Fibroblast of lung (primary cell): Measurements from ENCODE around the gene ATXN1. TPM values are rescaled to one million over a fixed set of nuclear protein-coding genes. Genes with fewer than 3 reads are reported as not detected.
A peak's percentile ranks its signal among the peaks of the same experiment; 100 is the strongest.

Experiments
- DNase-seq, 2 donors: peaks; one replicate each; pipeline versions ENCODE4 v3.0.0 to v3.0.0-alpha.2; 2010; ENCODE audit warnings: low read depth in 2 of 2
- H2AFZ ChIP-seq: 2 replicates; pipeline ENCODE4 v1.5.1; 2012; ENCODE audit warnings: low read length, control low read depth, inconsistent platforms
- H3K27ac ChIP-seq: 2 replicates; pipeline ENCODE4 v1.5.1; 2011; ENCODE audit warnings: low read length, control low read depth; ENCODE audit not compliant: insufficient read depth
- H3K27me3 ChIP-seq: 2 replicates; pipeline ENCODE4 v1.5.1; 2011; ENCODE audit warnings: mild to moderate bottlenecking, low read length; ENCODE audit not compliant: control insufficient read depth, insufficient read depth
- H3K36me3 ChIP-seq: 2 replicates; pipeline ENCODE4 v1.5.1; 2011; ENCODE audit warnings: low read length; ENCODE audit not compliant: control insufficient read depth, insufficient read depth
- H3K4me1 ChIP-seq: 2 replicates; pipeline ENCODE4 v1.5.1; 2011; ENCODE audit warnings: low read length; ENCODE audit not compliant: control insufficient read depth, insufficient read depth; ENCODE audit errors: extremely low read depth
- H3K4me2 ChIP-seq: 2 replicates; pipeline ENCODE4 v1.5.1; 2011; ENCODE audit warnings: low read length, control low read depth; ENCODE audit not compliant: insufficient read depth; ENCODE audit errors: extremely low read depth
- H3K4me3 ChIP-seq, 4 experiments: fragments of 200-600 bp in 1 of 4; sonication (generic) in 1 of 4; replicated peaks in 1 of 4; 2 replicates each; pipeline ENCODE4 v1.5.1; 2011 to 2016; ENCODE audit warnings: low read length in 4 of 4, low read depth in 3 of 4, mild to moderate bottlenecking in 3 of 4, control low read depth in 2 of 4, inconsistent platforms in 1 of 4, mixed read lengths in 1 of 4; ENCODE audit not compliant: insufficient read depth in 1 of 4; ENCODE audit errors: control extremely low read depth in 1 of 4
- H3K79me2 ChIP-seq: 2 replicates; pipeline ENCODE4 v1.5.1; 2012; ENCODE audit warnings: mild to moderate bottlenecking, low read length, inconsistent platforms; ENCODE audit not compliant: control insufficient read depth, insufficient read depth
- H3K9ac ChIP-seq: 2 replicates; pipeline ENCODE4 v1.5.1; 2011; ENCODE audit warnings: mild to moderate bottlenecking, low read length, control low read depth; ENCODE audit not compliant: insufficient read depth
- H3K9me3 ChIP-seq: 2 replicates; pipeline ENCODE4 v1.5.1; 2012; ENCODE audit warnings: low read depth, low read length; ENCODE audit not compliant: control insufficient read depth, insufficient read depth
- H4K20me1 ChIP-seq: 2 replicates; pipeline ENCODE4 v1.5.1; 2011; ENCODE audit warnings: low read length; ENCODE audit not compliant: control insufficient read depth, insufficient read depth; ENCODE audit errors: extremely low read depth
- CTCF ChIP-seq, 2 donors: IDR thresholded peaks in 1 of 2; conservative IDR thresholded peaks in 1 of 2; 1 replicate in 1 of 2; 2 replicates in 1 of 2; pipeline ENCODE4 v1.5.1; 2011 to 2012; ENCODE audit warnings: low read length in 2 of 2, control low read depth in 1 of 2, inconsistent platforms in 1 of 2, low read depth in 1 of 2, mild to moderate bottlenecking in 1 of 2
- EZH2 ChIP-seq: IDR thresholded peaks from 2 replicates; pipeline ENCODE4 v1.5.1; 2012; ENCODE audit warnings: low read length, control low read depth, mild to moderate bottlenecking; ENCODE audit errors: missing control alignments
- polyA plus RNA-seq, 2 donors: library from polyadenylated mRNA; depleted of rRNA in 1 of 2; stranded (reverse) in 1 of 2; unstranded in 1 of 2; fragments of >200 nt; gene quantifications; 2 replicates each; pipeline ENCODE4 v1.2.1, GENCODE V29; 2011 to 2012; ENCODE audit warnings: missing spikeins in 1 of 2
- total RNA-seq: library from RNA; depleted of rRNA; stranded (reverse); fragments of >200 nt; gene quantifications from 2 replicates; pipeline ENCODE4 v1.2.1, GENCODE V29; 2014

Gene ATXN1
- total and polyA plus RNA-seq, 2 donors (not counting 1 experiment from before 2014, with no cell fraction given), result 15.8 to 40.5 TPM

GRCh38 chr6:16591396-16592222 lies 169.7 kb downstream of the ATXN1 start:
- no peak overlapping the region for H3K27ac ChIP-seq
- H3K4me1 ChIP-seq, result no peaks in the 10 kb centered on the region
- H3K36me3 ChIP-seq, result no peaks in the 10 kb centered on the region
- no peaks in the 10 kb centered on the region for H4K20me1 ChIP-seq
- no peaks in the 10 kb centered on the region for H3K27me3 ChIP-seq
- no peak overlapping the region for H3K9ac ChIP-seq
- no peaks in the 10 kb centered on the region for H3K9me3 ChIP-seq
- no peak overlapping the region for H2AFZ ChIP-seq
- TF ChIP-seq EZH2 (no peak), CTCF (conservative IDR thresholded peaks at IDR 0.05 in 1 of 2, IDR thresholded peaks at IDR 0.05 in 1 of 2; ENCODE audit: low read depth in 1 of 2, low read length in 2 of 2) (no peak)
- no peak overlapping the region for H3K4me2 ChIP-seq
- DNase-seq, result no peak
- H3K4me3 ChIP-seq, result no peak overlapping the region
- H3K79me2 ChIP-seq, result no peaks in the 10 kb centered on the region

- TF ChIP-seq CTCF (conservative IDR thresholded peaks at IDR 0.05 in 1 of 2, IDR thresholded peaks at IDR 0.05 in 1 of 2; ENCODE audit: low read depth in 1 of 2, low read length in 2 of 2) (no peak), EZH2 (no peak)
- Histone ChIP-seq H3K4me1 (no peaks in the 10 kb centered on the region), H3K27ac (no peak overlapping the region), H2AFZ (no peak overlapping the region), H3K4me3 (no peak overlapping the region), H3K9ac (no peak overlapping the region), H3K4me2 (no peak overlapping the region), H3K27me3 (no peaks in the 10 kb centered on the region), H3K79me2 (no peaks in the 10 kb centered on the region), H4K20me1 (no peaks in the 10 kb centered on the region), H3K9me3 (no peaks in the 10 kb centered on the region), H3K36me3 (no peaks in the 10 kb centered on the region)
- peak in 1 of 2 donors; percentile 16 for DNase-seq
Measured at GRCh38 chr6:16585805-16586204, 175.5 kb downstream of the ATXN1 start.

- H3K27ac ChIP-seq, result no peak overlapping the region
- H3K4me3 ChIP-seq, result no peak overlapping the region
- H3K36me3 ChIP-seq, result no peaks in the 10 kb centered on the region
- no peaks in the 10 kb centered on the region for H3K79me2 ChIP-seq
- DNase-seq, result no peak
- no peaks in the 10 kb centered on the region for H3K27me3 ChIP-seq
- TF ChIP-seq EZH2 (no peak), CTCF (conservative IDR thresholded peaks at IDR 0.05 in 1 of 2, IDR thresholded peaks at IDR 0.05 in 1 of 2; ENCODE audit: low read depth in 1 of 2, low read length in 2 of 2) (no peak)
- H4K20me1 ChIP-seq, result no peaks in the 10 kb centered on the region
- H3K4me1 ChIP-seq, result no peaks in the 10 kb centered on the region
- H2AFZ ChIP-seq, result no peak overlapping the region
- H3K4me2 ChIP-seq, result no peak overlapping the region
- no peak overlapping the region for H3K9ac ChIP-seq
- no peaks in the 10 kb centered on the region for H3K9me3 ChIP-seq
Measured at GRCh38 chr6:16583144-16583762, 178.0 kb downstream of the ATXN1 start.
